HepG2 (cell line): Measurements from ENCODE around the gene ACTA2.

Experiments
- CEBPB ChIP-seq: IDR thresholded peaks from 2 replicates; pipeline ENCODE4 v1.6.1; 2011; ENCODE audit warnings: low read depth, low read length, improper control_type of control experiment, borderline replicate concordance
- DBP ChIP-seq: sonication (generic); formaldehyde crosslinking; IDR thresholded peaks from 2 replicates; pipeline ENCODE4 v1.4.0; 2020; ENCODE audit warnings: missing genetic modification reagents; ENCODE audit errors: not compliant biosample characterization
- EZH2 ChIP-seq: conservative IDR thresholded peaks from 2 replicates; pipeline ENCODE4 v1.6.1; 2012; ENCODE audit warnings: mild to moderate bottlenecking, low read depth, low read length, moderate library complexity
- FOXK1 ChIP-seq: sonication (generic); formaldehyde crosslinking; IDR thresholded peaks from 2 replicates; pipeline ENCODE4 v1.4.0; 2020; ENCODE audit warnings: low read depth, missing genetic modification reagents, borderline replicate concordance
- GABPA ChIP-seq, 2 experiments: IDR thresholded peaks; 2 replicates each; pipeline ENCODE4 v1.6.1; 2011 to 2016; ENCODE audit warnings: low read depth in 2 of 2, low read length in 1 of 2, missing biosample characterization in 1 of 2, missing genetic modification characterization in 1 of 2
- MXI1 ChIP-seq: IDR thresholded peaks from 3 replicates; pipeline ENCODE4 v1.6.1; 2012; ENCODE audit warnings: low read depth, low read length, inconsistent platforms, borderline replicate concordance
- POLR2AphosphoS5 ChIP-seq: IDR thresholded peaks from 2 replicates; pipeline ENCODE4 v1.6.1; 2012; ENCODE audit warnings: low read depth, low read length
- REXO4 ChIP-seq: sonication (generic); formaldehyde crosslinking; IDR thresholded peaks from 2 replicates; pipeline ENCODE4 v1.8.0; 2022; ENCODE audit warnings: missing genetic modification reagents, mild to moderate bottlenecking, borderline replicate concordance
- TRIM24 ChIP-seq: sonication (generic); formaldehyde crosslinking; IDR thresholded peaks from 2 replicates; pipeline ENCODE4 v1.8.0; 2022; ENCODE audit warnings: mild to moderate bottlenecking, missing genetic modification reagents
- ZBTB44 ChIP-seq: sonication (generic); formaldehyde crosslinking; IDR thresholded peaks from 2 replicates; pipeline ENCODE4 v1.4.0; 2020; ENCODE audit warnings: missing genetic modification reagents
- ZNF558 ChIP-seq: sonication (generic); formaldehyde crosslinking; IDR thresholded peaks from 2 replicates; pipeline ENCODE4 v1.9.0; 2022; ENCODE audit warnings: mild to moderate bottlenecking, missing genetic modification reagents, borderline replicate concordance
- ZNF724P ChIP-seq: sonication (generic); formaldehyde crosslinking; IDR thresholded peaks from 2 replicates; pipeline ENCODE4 v1.8.0; 2022; ENCODE audit warnings: missing genetic modification reagents, borderline replicate concordance
- ZNF772 ChIP-seq: sonication (generic); formaldehyde crosslinking; IDR thresholded peaks from 2 replicates; pipeline ENCODE4 v1.5.0; 2020; ENCODE audit warnings: mild to moderate bottlenecking, missing genetic modification reagents

GRCh38 chr10:88903715-88904114 is 48.9 kb downstream of the ACTA2 start:
- TF ChIP-seq TRIM24 (CRISPR knock-in tag), result no peak
- TF ChIP-seq ZNF724P (CRISPR knock-in tag), result no peak
- TF ChIP-seq GABPA (IDR thresholded peaks at IDR 0.05; ENCODE audit: low read depth, low read length), result no peak
- no peak for TF ChIP-seq GABPA (CRISPR knock-in tag; IDR thresholded peaks at IDR 0.05; ENCODE audit: low read depth)
- no peak for TF ChIP-seq ZBTB44
- TF ChIP-seq POLR2AphosphoS5, result no peak
- TF ChIP-seq MXI1, result no peak
- TF ChIP-seq DBP (CRISPR knock-in tag), result no peak
- TF ChIP-seq FOXK1 (CRISPR knock-in tag), result no peak
- no peak for TF ChIP-seq EZH2
- no peak for TF ChIP-seq CEBPB
- TF ChIP-seq REXO4 (CRISPR knock-in tag), result no peak
- no peak for TF ChIP-seq ZNF772 (CRISPR knock-in tag)
- TF ChIP-seq ZNF558 (CRISPR knock-in tag), result no peak
